ENCODE results near the gene SHF. TPM values are rescaled to one million over a fixed set of nuclear protein-coding genes. Genes with fewer than 3 reads are reported as not detected.

SHF gene
- polyA plus RNA-seq, 3 donors = 0.58 to 0.70 (median 0.67) TPM

DNA sequence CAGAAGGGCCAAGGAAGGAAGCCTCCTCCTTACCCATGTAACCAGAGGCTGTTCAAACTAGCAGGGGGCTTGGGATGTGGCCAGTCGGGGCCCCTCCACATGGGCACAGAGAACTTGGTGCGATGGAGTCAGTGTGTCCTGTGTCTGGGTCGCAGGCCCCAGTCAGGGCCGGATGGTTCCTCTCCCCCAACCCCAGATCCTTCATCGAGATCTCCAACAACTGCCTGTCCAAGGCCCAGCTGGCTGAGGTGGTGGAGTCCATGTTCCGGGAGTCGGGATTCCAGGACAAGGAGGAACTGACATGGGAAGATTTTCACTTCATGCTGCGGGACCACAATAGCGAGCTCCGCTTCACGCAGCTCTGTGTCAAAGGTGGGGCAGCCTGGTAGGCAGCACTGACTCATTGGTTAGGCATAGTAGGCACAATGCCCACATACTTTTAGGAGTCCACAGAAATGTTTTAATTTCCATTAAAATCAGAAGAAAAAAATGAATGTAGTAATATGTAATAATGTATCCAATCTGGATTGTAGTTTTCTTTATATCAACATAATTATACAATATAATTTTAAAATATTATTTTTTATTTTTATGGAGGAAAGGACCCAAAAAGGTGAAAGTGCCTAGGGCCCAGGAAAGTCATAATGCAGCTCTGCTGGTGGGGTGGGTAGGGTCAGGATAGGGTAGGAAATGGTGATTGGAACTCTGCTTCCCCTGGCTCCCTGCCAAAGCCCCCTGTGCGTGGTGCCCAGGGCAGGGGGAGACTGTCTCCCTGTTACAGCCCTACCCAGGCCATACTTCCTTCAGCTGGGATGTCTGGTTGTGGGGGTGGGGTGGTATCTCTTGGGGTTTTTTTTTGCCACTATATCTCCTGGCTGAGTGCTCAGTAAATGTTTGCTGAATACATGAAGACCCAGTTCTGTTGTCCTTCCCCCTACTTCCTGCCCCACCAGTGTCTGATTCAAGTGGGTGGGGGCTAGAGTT is 39.4 kb downstream of the SHF start:
- Histone ChIP-seq H3K4me3 (replicated peaks in 1 of 3; ENCODE audit: low read depth in 2 of 3, low read length in 3 of 3) (no peak overlapping the region), H3K9ac (ENCODE audit: insufficient read depth, low read length, poor library complexity, severe bottlenecking) (no peak overlapping the region), H3K27ac (ENCODE audit: low read depth in 1 of 2, low read length in 2 of 2) (no peak overlapping the region), H3K79me2 (ENCODE audit: insufficient read depth, low read length) (no peaks in the 10 kb centered on the region), H3K4me1 (ENCODE audit: control insufficient read depth in 1 of 2, insufficient read depth in 2 of 2, low read length in 2 of 2) (no peaks in the 10 kb centered on the region), H3K4me2 (replicated peaks; ENCODE audit: extremely low read depth, low read length, poor library complexity, severe bottlenecking) (no peak overlapping the region), H3K27me3 (ENCODE audit: control insufficient read depth in 2 of 2, insufficient read depth in 2 of 2, low read length in 2 of 2) (no peaks in the 10 kb centered on the region), H3K36me3 (replicated peaks in 1 of 2; ENCODE audit: control insufficient read depth in 1 of 2, insufficient read depth in 2 of 2, low read length in 2 of 2) (no peaks in the 10 kb centered on the region), H3K9me3 (replicated peaks in 1 of 2; ENCODE audit: control insufficient read depth in 1 of 2, insufficient read depth in 1 of 2, low read length in 2 of 2) (no peaks in the 10 kb centered on the region), H4K20me1 (ENCODE audit: insufficient read depth, low read length) (no peaks in the 10 kb centered on the region), H2AFZ (ENCODE audit: insufficient read depth, low read depth, low read length, poor library complexity, severe bottlenecking) (no peak overlapping the region)
- Mint-ChIP-seq H3K36me3 (peaks cover 0 to 7% of the 10 kb centered on the region in 2 donors), H3K4me3 (no peak overlapping the region), H3K9me3 (peaks cover 0 to 3% (median 0%) of the 10 kb centered on the region in 7 donors), H3K27ac (no peak overlapping the region), H3K4me1 (no peaks in the 10 kb centered on the region), H3K27me3 (ENCODE audit: low read depth in 3 of 3) (peaks cover 4 to 9% (median 8%) of the 10 kb centered on the region in 3 donors)
- TF ChIP-seq, protein P1, sequence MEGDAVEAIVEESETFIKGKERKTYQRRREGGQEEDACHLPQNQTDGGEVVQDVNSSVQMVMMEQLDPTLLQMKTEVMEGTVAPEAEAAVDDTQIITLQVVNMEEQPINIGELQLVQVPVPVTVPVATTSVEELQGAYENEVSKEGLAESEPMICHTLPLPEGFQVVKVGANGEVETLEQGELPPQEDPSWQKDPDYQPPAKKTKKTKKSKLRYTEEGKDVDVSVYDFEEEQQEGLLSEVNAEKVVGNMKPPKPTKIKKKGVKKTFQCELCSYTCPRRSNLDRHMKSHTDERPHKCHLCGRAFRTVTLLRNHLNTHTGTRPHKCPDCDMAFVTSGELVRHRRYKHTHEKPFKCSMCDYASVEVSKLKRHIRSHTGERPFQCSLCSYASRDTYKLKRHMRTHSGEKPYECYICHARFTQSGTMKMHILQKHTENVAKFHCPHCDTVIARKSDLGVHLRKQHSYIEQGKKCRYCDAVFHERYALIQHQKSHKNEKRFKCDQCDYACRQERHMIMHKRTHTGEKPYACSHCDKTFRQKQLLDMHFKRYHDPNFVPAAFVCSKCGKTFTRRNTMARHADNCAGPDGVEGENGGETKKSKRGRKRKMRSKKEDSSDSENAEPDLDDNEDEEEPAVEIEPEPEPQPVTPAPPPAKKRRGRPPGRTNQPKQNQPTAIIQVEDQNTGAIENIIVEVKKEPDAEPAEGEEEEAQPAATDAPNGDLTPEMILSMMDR (IDR thresholded peaks at IDR 0.05) = no peak
- 98% methylated on average over 7 of the region's 12 CpGs for WGBS (ENCODE audit: insufficient coverage)
- DNase-seq = no peak
- intact Hi-C loops (cut with micrococcal nuclease) = no loop called here

DNA sequence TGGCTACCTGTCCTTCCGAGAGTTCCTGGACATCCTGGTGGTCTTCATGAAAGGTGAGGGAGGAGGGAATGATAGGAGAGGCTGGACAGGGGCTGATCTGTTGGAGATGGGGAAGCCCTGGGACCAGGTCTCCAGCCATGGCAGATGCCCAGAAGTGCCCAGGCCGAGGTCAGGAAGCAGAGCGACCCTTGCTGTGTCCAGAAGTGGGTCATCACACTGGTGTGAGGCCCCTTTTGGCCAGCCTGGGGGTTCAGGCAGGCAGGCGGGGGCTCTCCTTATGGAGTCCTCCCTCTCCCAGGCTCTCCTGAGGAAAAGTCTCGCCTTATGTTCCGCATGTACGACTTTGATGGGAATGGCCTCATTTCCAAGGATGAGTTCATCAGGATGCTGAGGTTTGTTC is 40.2 kb downstream of the SHF start:
- no peak for DNase-seq
- no peaks in the 10 kb centered on the region for H3K4me1 ChIP-seq (ENCODE audit: control insufficient read depth in 1 of 2, insufficient read depth in 2 of 2, low read length in 2 of 2)
- WGBS (ENCODE audit: insufficient coverage) = 90% methylated on average over 5 of the region's 7 CpGs
- intact Hi-C loops (cut with micrococcal nuclease) = no loop called here
- Mint-ChIP-seq H3K9me3 (peaks cover 0 to 2% (median 0%) of the 10 kb centered on the region in 7 donors), H3K4me1 (no peaks in the 10 kb centered on the region), H3K4me3 (no peak overlapping the region), H3K36me3 (peaks cover 0 to 6% of the 10 kb centered on the region in 2 donors), H3K27ac (no peak overlapping the region), H3K27me3 (ENCODE audit: low read depth in 3 of 3) (peaks cover 5 to 9% (median 7%) of the 10 kb centered on the region in 3 donors)
- no peaks in the 10 kb centered on the region for H3K79me2 ChIP-seq (ENCODE audit: insufficient read depth, low read length)
- no peak overlapping the region for H3K4me2 ChIP-seq (replicated peaks; ENCODE audit: extremely low read depth, low read length, poor library complexity, severe bottlenecking)
- no peak overlapping the region for H3K9ac ChIP-seq (ENCODE audit: insufficient read depth, low read length, poor library complexity, severe bottlenecking)
- no peaks in the 10 kb centered on the region for H3K9me3 ChIP-seq (replicated peaks in 1 of 2; ENCODE audit: control insufficient read depth in 1 of 2, insufficient read depth in 1 of 2, low read length in 2 of 2)
- TF ChIP-seq, protein P1 (IDR thresholded peaks at IDR 0.05) = no peak
- no peak overlapping the region for H3K27ac ChIP-seq (ENCODE audit: low read depth in 1 of 2, low read length in 2 of 2)
- H3K4me3 ChIP-seq (replicated peaks in 1 of 3; ENCODE audit: low read depth in 2 of 3, low read length in 3 of 3) = no peak overlapping the region
- no peaks in the 10 kb centered on the region for H3K36me3 ChIP-seq (replicated peaks in 1 of 2; ENCODE audit: control insufficient read depth in 1 of 2, insufficient read depth in 2 of 2, low read length in 2 of 2)
- H4K20me1 ChIP-seq (ENCODE audit: insufficient read depth, low read length) = no peaks in the 10 kb centered on the region
- H2AFZ ChIP-seq (ENCODE audit: insufficient read depth, low read depth, low read length, poor library complexity, severe bottlenecking) = no peak overlapping the region
- no peaks in the 10 kb centered on the region for H3K27me3 ChIP-seq (ENCODE audit: control insufficient read depth in 2 of 2, insufficient read depth in 2 of 2, low read length in 2 of 2)
